Measurements from ENCODE around the gene AGAP3. TPM values are rescaled to one million over a fixed set of nuclear protein-coding genes. Genes with fewer than 3 reads are reported as not detected.

AGAP3 gene
- total RNA-seq, 1 experiment from 2014 or later, result 126 TPM

- ATAC-seq, result no peak
- Histone ChIP-seq H3K4me1 (ENCODE audit: control insufficient read depth in 1 of 2, insufficient read depth in 2 of 2, low read length in 2 of 2) (no peaks in the 10 kb centered on the region), H3K9ac (ENCODE audit: low read length) (no peak overlapping the region), H2AFZ (ENCODE audit: low read depth, low read length, poor library complexity, severe bottlenecking) (no peak overlapping the region), H3K4me3 (replicated peaks in 1 of 2; ENCODE audit: low read depth in 1 of 2, low read length in 2 of 2) (no peak overlapping the region), H3K9me3 (ENCODE audit: control insufficient read depth in 1 of 2, insufficient read depth in 1 of 2, low read depth in 1 of 2, low read length in 2 of 2) (no peaks in the 10 kb centered on the region), H3K27ac (ENCODE audit: low read depth, low read length) (no peak overlapping the region), H3K4me2 (ENCODE audit: low read length) (no peak overlapping the region), H3K27me3 (ENCODE audit: insufficient read depth, low read length) (no peaks in the 10 kb centered on the region), H4K20me1 (ENCODE audit: insufficient read depth) (no peaks in the 10 kb centered on the region), H3K9me2 (ENCODE audit: insufficient read depth) (no peaks in the 10 kb centered on the region), H3K79me2 (ENCODE audit: insufficient read depth, low read length) (peaks cover 23% of the 10 kb centered on the region; the same call in 1 of the 2 replicates), H3K36me3 (ENCODE audit: control insufficient read depth in 1 of 2, insufficient read depth in 2 of 2, low read length in 2 of 2) (peaks cover 54 to 57% of the 10 kb centered on the region in 2 experiments; a peak in 3 of 4 replicates)
- intact Hi-C loops (cut with micrococcal nuclease), result no loop called here
- ChIA-PET RAD21 (ENCODE audit: low non-redundant PET in 1 of 2, low total read pairs in 2 of 2, uncharacterized antibody in 2 of 2, unreplicated experiment in 2 of 2) (no interaction called here), POLR2A (no interaction called here), CTCF (no interaction called here)
- no peak for DNase-seq (ENCODE audit: low read depth, low spot score)
- BruUV-seq (replicated peaks), result no TSS peak
- no peak for TF ChIP-seq ELF1 (IDR thresholded peaks at IDR 0.05; ENCODE audit: borderline replicate concordance, low read depth)
- TF ChIP-seq ZNF274 (IDR thresholded peaks at IDR 0.05; ENCODE audit: low read depth, low read length), result no peak
- no peak for TF ChIP-seq EGR1 (IDR thresholded peaks at IDR 0.05; ENCODE audit: low read depth)
- TF ChIP-seq EZH2phosphoT487 (IDR thresholded peaks at IDR 0.05; ENCODE audit: borderline replicate concordance), result no peak
- TF ChIP-seq POLR2AphosphoS5 (IDR thresholded peaks at IDR 0.05; ENCODE audit: low read depth, low read length), result no peak
- no peak for TF ChIP-seq CBX3 (IDR thresholded peaks at IDR 0.05; ENCODE audit: low read depth)
- TF ChIP-seq CEBPB (IDR thresholded peaks at IDR 0.05; ENCODE audit: low read depth), result no peak
- no peak for TF ChIP-seq EZH2 (IDR thresholded peaks at IDR 0.05)
- no peak for TF ChIP-seq REST (IDR thresholded peaks at IDR 0.05; ENCODE audit: low read depth)
- no peak for TF ChIP-seq ZBTB33 (IDR thresholded peaks at IDR 0.05; ENCODE audit: extremely low read depth, insufficient replicate concordance, low read length)
- TF ChIP-seq SP1 (IDR thresholded peaks at IDR 0.05; ENCODE audit: low read depth), result no peak
- no peak for TF ChIP-seq SRF (IDR thresholded peaks at IDR 0.05; ENCODE audit: low read depth)
- no peak for TF ChIP-seq FOSL1 (IDR thresholded peaks at IDR 0.05; ENCODE audit: low read depth)
- no peak for TF ChIP-seq TCF7L2 (IDR thresholded peaks at IDR 0.05; ENCODE audit: borderline replicate concordance, extremely low read depth, insufficient read depth, insufficient read length)
- TF ChIP-seq ATF3 (IDR thresholded peaks at IDR 0.05), result no peak
- TF ChIP-seq CTCF (IDR thresholded peaks at IDR 0.05 in 2 of 3, conservative IDR thresholded peaks at IDR 0.05 in 1 of 3; ENCODE audit: borderline replicate concordance in 1 of 3, insufficient read depth in 1 of 3, low read depth in 2 of 3, low read length in 2 of 3), result no peak
- no peak for TF ChIP-seq MAX (IDR thresholded peaks at IDR 0.05)
- TF ChIP-seq SIN3A (IDR thresholded peaks at IDR 0.05; ENCODE audit: low read depth), result no peak
Observed at GRCh38 chr7:151070574-151070960, 15.7 kb upstream of the AGAP3 start.
